ENCODE measurements around the gene POU2F1.

Gene POU2F1

DNA sequence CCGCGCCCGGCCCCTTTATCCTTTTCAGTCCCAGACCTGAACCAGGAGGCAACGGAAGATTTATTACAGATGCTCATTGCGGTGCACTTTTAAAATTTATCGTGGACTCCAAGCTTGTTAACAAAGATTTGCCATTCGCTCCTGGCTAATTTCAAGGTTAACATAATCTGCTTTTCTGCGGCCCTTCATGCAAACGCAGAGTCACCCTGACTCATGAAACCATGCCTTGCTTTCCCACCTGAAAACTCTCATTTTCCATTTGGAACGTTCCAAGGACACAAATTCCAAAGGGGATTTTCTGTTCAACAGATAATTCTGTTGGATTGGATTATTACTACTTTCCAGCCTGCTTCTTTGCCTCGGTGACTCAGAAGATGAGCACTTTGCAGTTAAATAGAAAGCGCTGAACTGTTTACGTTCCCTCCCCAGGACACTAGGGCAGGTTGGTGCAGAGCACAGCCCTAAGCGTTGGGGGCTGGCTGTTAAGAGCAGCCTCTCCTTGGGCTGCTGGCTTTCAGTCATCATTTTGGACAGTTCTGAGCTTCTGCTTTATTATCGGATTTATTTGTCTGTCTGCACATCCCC is 246.5 kb downstream of the POU2F1 start:
- no peaks in the 10 kb centered on the region for H3K36me3 ChIP-seq (ENCODE audit: control insufficient read depth in 1 of 2, insufficient read depth in 2 of 2, low read length in 2 of 2)
- no peak overlapping the region for H3K4me3 ChIP-seq (ENCODE audit: low read depth in 1 of 2, low read length in 2 of 2)
- H3K4me1 ChIP-seq (ENCODE audit: control insufficient read depth in 1 of 2, insufficient read depth in 2 of 2, low read length in 2 of 2) = no peaks in the 10 kb centered on the region
- no peaks in the 10 kb centered on the region for H3K27me3 ChIP-seq (ENCODE audit: control insufficient read depth in 1 of 2, insufficient read depth in 2 of 2, low read length in 2 of 2)
- no peaks in the 10 kb centered on the region for H3K9me3 ChIP-seq (ENCODE audit: control insufficient read depth in 1 of 2, low read length in 2 of 2)
- no peak overlapping the region for H3K9ac ChIP-seq (ENCODE audit: low read depth in 1 of 2, low read length in 2 of 2)
- no peak overlapping the region for H3K27ac ChIP-seq (ENCODE audit: low read depth, low read length)

GRCh38 chr1:167467752-167468151 is 247.1 kb downstream of the POU2F1 start:
- H3K27ac ChIP-seq (ENCODE audit: low read depth, low read length) = no peak overlapping the region
- no peaks in the 10 kb centered on the region for H3K27me3 ChIP-seq (ENCODE audit: control insufficient read depth in 1 of 2, insufficient read depth in 2 of 2, low read length in 2 of 2)
- H3K4me1 ChIP-seq (ENCODE audit: control insufficient read depth in 1 of 2, insufficient read depth in 2 of 2, low read length in 2 of 2) = no peaks in the 10 kb centered on the region
- H3K9me3 ChIP-seq (ENCODE audit: control insufficient read depth in 1 of 2, low read length in 2 of 2) = no peaks in the 10 kb centered on the region
- H3K4me3 ChIP-seq (ENCODE audit: low read depth in 1 of 2, low read length in 2 of 2) = no peak overlapping the region
- H3K36me3 ChIP-seq (ENCODE audit: control insufficient read depth in 1 of 2, insufficient read depth in 2 of 2, low read length in 2 of 2) = no peaks in the 10 kb centered on the region
- no peak overlapping the region for H3K9ac ChIP-seq (ENCODE audit: low read depth in 1 of 2, low read length in 2 of 2)

DNA sequence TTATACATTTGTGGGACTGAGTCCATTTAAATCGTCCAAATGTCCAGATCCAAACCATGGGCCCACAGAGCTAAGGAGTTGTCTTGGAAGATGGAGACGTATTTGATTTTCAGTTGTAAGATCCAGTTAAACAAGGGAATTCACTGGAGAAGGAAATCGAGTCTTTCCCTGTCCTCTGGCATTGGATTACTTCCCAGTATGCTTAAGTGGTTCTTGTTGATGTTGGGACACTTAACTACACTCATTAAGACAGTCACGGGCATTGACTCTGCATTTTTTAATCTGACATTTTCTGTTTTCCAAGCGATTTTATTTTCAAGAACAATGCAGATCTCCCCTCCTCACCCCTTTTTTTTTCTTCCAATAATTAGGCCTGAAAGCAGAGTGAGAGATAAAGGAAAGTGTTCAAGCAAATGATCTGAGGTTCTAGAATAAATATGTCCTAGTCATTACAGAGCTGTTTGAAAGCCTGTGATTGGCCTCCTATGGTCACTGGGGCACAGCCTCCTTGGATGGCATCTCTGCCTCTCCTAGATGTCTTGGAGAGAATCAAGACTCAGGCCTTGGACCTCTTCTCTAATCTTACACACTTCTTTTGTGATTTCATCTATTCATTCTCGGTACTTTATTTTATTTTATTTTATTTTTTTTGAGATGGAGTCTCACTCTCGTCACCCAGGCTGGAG is 248.7 kb downstream of the POU2F1 start:
- Histone ChIP-seq H3K27ac (ENCODE audit: low read depth, low read length) (no peak overlapping the region), H3K9me3 (ENCODE audit: control insufficient read depth in 1 of 2, low read length in 2 of 2) (no peaks in the 10 kb centered on the region)

GRCh38 chr1:167471568-167471967 is 250.9 kb downstream of the POU2F1 start:
- H3K9me3 ChIP-seq (ENCODE audit: control insufficient read depth in 1 of 2, low read length in 2 of 2) = no peaks in the 10 kb centered on the region
- no peaks in the 10 kb centered on the region for H3K27me3 ChIP-seq (ENCODE audit: control insufficient read depth in 1 of 2, insufficient read depth in 2 of 2, low read length in 2 of 2)
- no peak overlapping the region for H3K27ac ChIP-seq (ENCODE audit: low read depth, low read length)
- H3K4me3 ChIP-seq (ENCODE audit: low read depth in 1 of 2, low read length in 2 of 2) = no peak overlapping the region
- no peaks in the 10 kb centered on the region for H3K36me3 ChIP-seq (ENCODE audit: control insufficient read depth in 1 of 2, insufficient read depth in 2 of 2, low read length in 2 of 2)
- no peak overlapping the region for H3K9ac ChIP-seq (ENCODE audit: low read depth in 1 of 2, low read length in 2 of 2)
- no peaks in the 10 kb centered on the region for H3K4me1 ChIP-seq (ENCODE audit: control insufficient read depth in 1 of 2, insufficient read depth in 2 of 2, low read length in 2 of 2)

More for the DNA sequence above, 248.7 kb downstream of the POU2F1 start:
- Histone ChIP-seq H3K9ac (ENCODE audit: low read depth in 1 of 2, low read length in 2 of 2) (no peak overlapping the region), H3K36me3 (ENCODE audit: control insufficient read depth in 1 of 2, insufficient read depth in 2 of 2, low read length in 2 of 2) (no peaks in the 10 kb centered on the region), H3K27me3 (ENCODE audit: control insufficient read depth in 1 of 2, insufficient read depth in 2 of 2, low read length in 2 of 2) (no peaks in the 10 kb centered on the region), H3K4me1 (ENCODE audit: control insufficient read depth in 1 of 2, insufficient read depth in 2 of 2, low read length in 2 of 2) (no peaks in the 10 kb centered on the region), H3K4me3 (ENCODE audit: low read depth in 1 of 2, low read length in 2 of 2) (no peak overlapping the region)

- Histone ChIP-seq H3K9ac (ENCODE audit: low read depth in 1 of 2, low read length in 2 of 2) (no peak overlapping the region), H3K27me3 (ENCODE audit: control insufficient read depth in 1 of 2, insufficient read depth in 2 of 2, low read length in 2 of 2) (no peaks in the 10 kb centered on the region), H3K4me1 (ENCODE audit: control insufficient read depth in 1 of 2, insufficient read depth in 2 of 2, low read length in 2 of 2) (no peaks in the 10 kb centered on the region), H3K36me3 (ENCODE audit: control insufficient read depth in 1 of 2, insufficient read depth in 2 of 2, low read length in 2 of 2) (no peaks in the 10 kb centered on the region), H3K9me3 (ENCODE audit: control insufficient read depth in 1 of 2, low read length in 2 of 2) (no peaks in the 10 kb centered on the region), H3K27ac (ENCODE audit: low read depth, low read length) (no peak overlapping the region), H3K4me3 (ENCODE audit: low read depth in 1 of 2, low read length in 2 of 2) (no peak overlapping the region)
Observed at GRCh38 chr1:167472752-167473521, 252.3 kb downstream of the POU2F1 start.

GRCh38 chr1:167473761-167474160 is 253.1 kb downstream of the POU2F1 start:
- Histone ChIP-seq H3K27ac (ENCODE audit: low read depth, low read length) (no peak overlapping the region), H3K4me3 (ENCODE audit: low read depth in 1 of 2, low read length in 2 of 2) (no peak overlapping the region), H3K4me1 (ENCODE audit: control insufficient read depth in 1 of 2, insufficient read depth in 2 of 2, low read length in 2 of 2) (no peaks in the 10 kb centered on the region), H3K9ac (ENCODE audit: low read depth in 1 of 2, low read length in 2 of 2) (no peak overlapping the region), H3K9me3 (ENCODE audit: control insufficient read depth in 1 of 2, low read length in 2 of 2) (no peaks in the 10 kb centered on the region), H3K27me3 (ENCODE audit: control insufficient read depth in 1 of 2, insufficient read depth in 2 of 2, low read length in 2 of 2) (no peaks in the 10 kb centered on the region), H3K36me3 (ENCODE audit: control insufficient read depth in 1 of 2, insufficient read depth in 2 of 2, low read length in 2 of 2) (no peaks in the 10 kb centered on the region)

- Histone ChIP-seq H3K9ac (ENCODE audit: low read depth in 1 of 2, low read length in 2 of 2) (no peak overlapping the region), H3K36me3 (ENCODE audit: control insufficient read depth in 1 of 2, insufficient read depth in 2 of 2, low read length in 2 of 2) (no peaks in the 10 kb centered on the region), H3K9me3 (ENCODE audit: control insufficient read depth in 1 of 2, low read length in 2 of 2) (no peaks in the 10 kb centered on the region), H3K27me3 (ENCODE audit: control insufficient read depth in 1 of 2, insufficient read depth in 2 of 2, low read length in 2 of 2) (no peaks in the 10 kb centered on the region), H3K27ac (ENCODE audit: low read depth, low read length) (no peak overlapping the region), H3K4me3 (ENCODE audit: low read depth in 1 of 2, low read length in 2 of 2) (peak overlapping the region in 1 of 2 donors; percentile 3), H3K4me1 (ENCODE audit: control insufficient read depth in 1 of 2, insufficient read depth in 2 of 2, low read length in 2 of 2) (no peaks in the 10 kb centered on the region)
Observed at GRCh38 chr1:167474191-167474641, 253.5 kb downstream of the POU2F1 start.

- H3K9ac ChIP-seq (ENCODE audit: low read depth in 1 of 2, low read length in 2 of 2) = no peak overlapping the region
- no peaks in the 10 kb centered on the region for H3K9me3 ChIP-seq (ENCODE audit: control insufficient read depth in 1 of 2, low read length in 2 of 2)
- no peaks in the 10 kb centered on the region for H3K4me1 ChIP-seq (ENCODE audit: control insufficient read depth in 1 of 2, insufficient read depth in 2 of 2, low read length in 2 of 2)
- no peak overlapping the region for H3K27ac ChIP-seq (ENCODE audit: low read depth, low read length)
- H3K36me3 ChIP-seq (ENCODE audit: control insufficient read depth in 1 of 2, insufficient read depth in 2 of 2, low read length in 2 of 2) = no peaks in the 10 kb centered on the region
- no peak overlapping the region for H3K4me3 ChIP-seq (ENCODE audit: low read depth in 1 of 2, low read length in 2 of 2)
- no peaks in the 10 kb centered on the region for H3K27me3 ChIP-seq (ENCODE audit: control insufficient read depth in 1 of 2, insufficient read depth in 2 of 2, low read length in 2 of 2)
Observed at GRCh38 chr1:167476061-167476460, 255.4 kb downstream of the POU2F1 start.
